K562 (cell line): ENCODE results near the gene CEND1. TPM values are rescaled to one million over a fixed set of nuclear protein-coding genes. Genes with fewer than 3 reads are reported as not detected.

Experiments used
- CBX8 ChIP-seq: fragments of 200-600 bp; sonication (generic); IDR thresholded peaks from 2 replicates; pipeline ENCODE4 v1.6.1; 2012; ENCODE audit warnings: borderline replicate concordance, mixed run types, low read depth, mild to moderate bottlenecking, moderate library complexity, mixed read lengths, low read length, control low read depth, inconsistent platforms; ENCODE audit not compliant: poor library complexity, severe bottlenecking; ENCODE audit errors: extremely low read depth
- CREM ChIP-seq: IDR thresholded peaks from 2 replicates; pipeline ENCODE4 v1.6.1; 2014; ENCODE audit warnings: antibody characterized with exemption, low read depth
- CTCFL ChIP-seq: IDR thresholded peaks from 2 replicates; pipeline ENCODE4 v1.6.1; 2011; ENCODE audit warnings: borderline replicate concordance, low read depth, mild to moderate bottlenecking, moderate library complexity, low read length; ENCODE audit not compliant: insufficient read depth, poor library complexity, severe bottlenecking
- ELF1 ChIP-seq: fragments of 200-800 bp; sonication (Bioruptor generic); IDR thresholded peaks from 2 replicates; pipeline ENCODE4 v1.6.1; 2016; ENCODE audit warnings: missing genetic modification characterization, missing compliant biosample characterization
- ELF4 ChIP-seq: fragments of 450-650 bp; formaldehyde crosslinking; IDR thresholded peaks from 2 replicates; pipeline ENCODE4 v1.4.0; 2022; ENCODE audit warnings: missing genetic modification characterization
- ERF ChIP-seq: fragments of 450-650 bp; formaldehyde crosslinking; IDR thresholded peaks from 2 replicates; pipeline ENCODE4 v1.4.0; 2020; ENCODE audit warnings: mild to moderate bottlenecking, mixed read lengths
- ETS2 ChIP-seq: IDR thresholded peaks from 2 replicates; pipeline ENCODE4 v1.6.1; 2016; ENCODE audit warnings: borderline replicate concordance, missing genetic modification characterization, mild to moderate bottlenecking, moderate library complexity, missing compliant biosample characterization; ENCODE audit not compliant: poor library complexity, severe bottlenecking
- HNRNPLL ChIP-seq: fragments of 200-400 bp; formaldehyde crosslinking; IDR thresholded peaks from 2 replicates; pipeline ENCODE4 v1.6.1; 2017; ENCODE audit warnings: low read length, low read depth, mild to moderate bottlenecking; ENCODE audit not compliant: poor library complexity, severe bottlenecking
- KLF1 ChIP-seq: fragments of 450-650 bp; IDR thresholded peaks from 2 replicates; pipeline ENCODE4 v1.6.1; 2016; ENCODE audit warnings: missing genetic modification characterization, missing compliant biosample characterization
- KLF13 ChIP-seq: fragments of 450-650 bp; IDR thresholded peaks from 2 replicates; pipeline ENCODE4 v1.6.1; 2016; ENCODE audit warnings: missing genetic modification characterization, low read depth, mild to moderate bottlenecking, missing compliant biosample characterization, moderate library complexity, borderline replicate concordance
- MEIS2 ChIP-seq: fragments of 450-650 bp; IDR thresholded peaks from 2 replicates; pipeline ENCODE4 v1.6.1; 2014; ENCODE audit warnings: mild to moderate bottlenecking; ENCODE audit not compliant: partially characterized antibody
- MLX ChIP-seq, 2 experiments: fragments of 450-650 bp in 1 of 2; sonication (generic) in 1 of 2; formaldehyde crosslinking; conservative IDR thresholded peaks; 2 replicates each; pipeline versions ENCODE4 v1.4.0 to v1.8.1; 2020 to 2022; ENCODE audit warnings: mild to moderate bottlenecking in 1 of 2, missing genetic modification reagents in 1 of 2
- NFIC ChIP-seq: fragments of 450-650 bp; IDR thresholded peaks from 2 replicates; pipeline ENCODE4 v1.6.1; 2017; ENCODE audit warnings: mild to moderate bottlenecking, inconsistent platforms
- NR2C1 ChIP-seq, 2 experiments: fragments of 450-650 bp; IDR thresholded peaks; 2 replicates each; pipeline ENCODE4 v1.6.1; 2017; ENCODE audit warnings: mild to moderate bottlenecking in 2 of 2, antibody characterized with exemption in 1 of 2, inconsistent platforms in 1 of 2, missing compliant biosample characterization in 1 of 2, missing genetic modification characterization in 1 of 2
- PCBP1 ChIP-seq: fragments of 200-400 bp; formaldehyde crosslinking; IDR thresholded peaks from 2 replicates; pipeline ENCODE4 v1.6.1; 2018; ENCODE audit warnings: mild to moderate bottlenecking, low read depth, low read length; ENCODE audit not compliant: poor library complexity, severe bottlenecking
- SETDB1 ChIP-seq: IDR thresholded peaks from one replicate; pipeline ENCODE4 v1.6.1; 2012; ENCODE audit warnings: low read length, control low read depth, inconsistent platforms
- SNIP1 ChIP-seq: fragments of 450-650 bp; IDR thresholded peaks from 2 replicates; pipeline ENCODE4 v1.7.1; 2017; ENCODE audit warnings: low read depth, mild to moderate bottlenecking
- SRSF7 ChIP-seq: fragments of 200-400 bp; formaldehyde crosslinking; optimal IDR thresholded peaks from 2 replicates; pipeline ENCODE3; 2017; ENCODE audit warnings: mild to moderate bottlenecking, low read depth, low read length
- TBP ChIP-seq: optimal IDR thresholded peaks from 2 replicates; pipeline ENCODE3; 2011; ENCODE audit warnings: low read depth, low read length, improper control_type of control experiment
- ZNF232 ChIP-seq: sonication (generic); formaldehyde crosslinking; IDR thresholded peaks from 2 replicates; pipeline ENCODE4 v1.8.0; 2022; ENCODE audit warnings: mild to moderate bottlenecking, missing genetic modification reagents
- ZNF282 ChIP-seq: sonication (generic); formaldehyde crosslinking; IDR thresholded peaks from 2 replicates; pipeline ENCODE4 v1.8.1; 2023; ENCODE audit warnings: missing genetic modification reagents
- ZNF583 ChIP-seq: fragments of 250-450 bp; sonication (Bioruptor Pico); IDR thresholded peaks from 2 replicates; pipeline ENCODE4 v1.4.0; 2020
- polyA plus RNA-seq, 8 experiments: library from polyadenylated mRNA; depleted of rRNA in 4 of 8; stranded (reverse) in 5 of 8; unstranded in 3 of 8; fragments of >200 nt; fragmentation: Nextera tagmentation in 2 of 8; fragmentation: Illumina TruSeq in 1 of 8; extraction: Ambion mirVana in 2 of 8; extraction: Trizol in 1 of 8; gene quantifications; 2 replicates each; pipeline versions ENCODE4 v1.2.1 to v1.2.3, GENCODE V29; 2011 to 2014; ENCODE audit warnings: inconsistent platforms in 1 of 8, missing spikeins in 1 of 8
- total RNA-seq, 7 experiments: library from RNA; depleted of rRNA in 6 of 7; stranded (reverse); fragments of >200 nt in 6 of 7; fragmentation: Illumina TruSeq in 2 of 7; extraction: Trizol in 2 of 7; gene quantifications; 2 replicates each; pipeline versions ENCODE4 v1.2.1 to v1.2.3, GENCODE V29; 2011 to 2021; ENCODE audit warnings: low replicate concordance in 1 of 7
- TF ChIP-seq, protein P1 (sequence below): fragments of 450-650 bp; IDR thresholded peaks from 2 replicates; pipeline ENCODE4 v1.6.1; 2016; ENCODE audit warnings: borderline replicate concordance

CEND1 gene
- total and polyA plus RNA-seq, 9 of the 15 experiments (the other 6 are each of a cell fraction or from before 2014, with no cell fraction given) = 0.13 to 0.18 (median 0.16) TPM; not detected in 6

DNA sequence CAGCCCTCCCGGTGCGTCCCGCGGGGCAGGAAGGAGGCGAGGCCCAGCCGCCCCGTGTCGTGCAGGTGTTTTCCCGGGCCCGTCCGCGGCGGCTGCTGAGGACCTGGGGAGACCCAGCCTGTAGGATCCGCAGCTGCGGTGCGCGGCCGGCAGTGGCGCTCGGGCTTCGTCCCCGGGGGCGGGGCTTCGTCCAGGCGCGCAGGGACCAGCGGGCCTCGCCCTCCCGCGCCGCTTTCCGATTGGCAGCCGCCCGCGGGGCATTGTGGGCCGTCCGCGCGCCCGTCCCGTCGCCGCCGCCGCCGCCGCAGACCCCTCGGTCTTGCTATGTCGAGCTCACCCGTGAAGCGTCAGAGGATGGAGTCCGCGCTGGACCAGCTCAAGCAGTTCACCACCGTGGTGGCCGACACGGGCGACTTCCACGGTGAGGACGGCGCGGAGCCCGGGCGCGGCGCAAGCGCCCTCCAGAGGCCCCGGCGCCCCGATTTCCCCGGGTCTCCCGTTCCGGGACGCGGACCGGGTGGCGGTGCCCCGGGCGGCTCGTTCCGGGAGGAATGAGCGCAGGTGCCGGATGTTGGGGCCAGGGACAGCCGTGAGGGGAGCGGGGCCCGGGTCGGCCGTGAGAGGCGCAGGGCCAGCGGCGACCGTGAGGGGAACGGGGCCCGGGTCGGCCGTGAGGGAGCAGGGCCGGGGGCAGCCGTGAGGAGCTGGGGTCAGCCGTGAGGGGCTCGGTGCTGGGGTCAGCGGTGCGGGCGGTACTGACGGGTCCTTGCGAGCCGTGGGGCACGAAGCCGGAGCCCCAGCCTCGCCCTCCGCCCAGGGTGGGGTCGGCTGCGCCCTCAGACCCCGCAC is 42.5 kb downstream of the CEND1 start, which contains the start of gene TALDO1 (continued):
- TF ChIP-seq KLF1 (tag) (peak; percentile 76), ZNF282 (0 out of 2 replicates have a peak, but pooled peaks have one; percentile 25), ETS2 (no peak), SETDB1 (no peak), ELF1 (no peak), ERF (CRISPR knock-in tag) (no peak), CTCFL (peak; percentile 83), KLF13 (no peak), ZNF232 (CRISPR knock-in tag) (no peak), CBX8 (no peak), MLX (CRISPR knock-in tag; conservative IDR thresholded peaks at IDR 0.05) (no peak), NFIC (peak; percentile 10; the same call in 1 of the 2 replicates), MEIS2 (peak; percentile 64), SRSF7 (peak; percentile 43), ELF4 (no peak), TBP (peak; percentile 67), NR2C1 (IDR thresholded peaks at IDR 0.05) (no peak), NR2C1 (tag; IDR thresholded peaks at IDR 0.05) (no peak), PCBP1 (peak; percentile 13), ZNF583 (CRISPR knock-in tag) (no peak), HNRNPLL (peak; percentile 76), SNIP1 (no peak), CREM (0 out of 2 replicates have a peak, but pooled peaks have one; percentile 57)
- TF ChIP-seq, protein P1, sequence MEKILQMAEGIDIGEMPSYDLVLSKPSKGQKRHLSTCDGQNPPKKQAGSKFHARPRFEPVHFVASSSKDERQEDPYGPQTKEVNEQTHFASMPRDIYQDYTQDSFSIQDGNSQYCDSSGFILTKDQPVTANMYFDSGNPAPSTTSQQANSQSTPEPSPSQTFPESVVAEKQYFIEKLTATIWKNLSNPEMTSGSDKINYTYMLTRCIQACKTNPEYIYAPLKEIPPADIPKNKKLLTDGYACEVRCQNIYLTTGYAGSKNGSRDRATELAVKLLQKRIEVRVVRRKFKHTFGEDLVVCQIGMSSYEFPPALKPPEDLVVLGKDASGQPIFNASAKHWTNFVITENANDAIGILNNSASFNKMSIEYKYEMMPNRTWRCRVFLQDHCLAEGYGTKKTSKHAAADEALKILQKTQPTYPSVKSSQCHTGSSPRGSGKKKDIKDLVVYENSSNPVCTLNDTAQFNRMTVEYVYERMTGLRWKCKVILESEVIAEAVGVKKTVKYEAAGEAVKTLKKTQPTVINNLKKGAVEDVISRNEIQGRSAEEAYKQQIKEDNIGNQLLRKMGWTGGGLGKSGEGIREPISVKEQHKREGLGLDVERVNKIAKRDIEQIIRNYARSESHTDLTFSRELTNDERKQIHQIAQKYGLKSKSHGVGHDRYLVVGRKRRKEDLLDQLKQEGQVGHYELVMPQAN = no peak
